Activated CD8-positive, alpha-beta memory T cell treated with anti-CD3 and anti-CD28 coated beads, Interleukin-2, amount 50 U/mL, for 24 hours (primary cell): ENCODE results near the gene FGGY.
"Not testable (repeated sequence)": the region's sequence is repeated elsewhere in the genome, so short reads cannot be mapped to it uniquely, and the experiment has no call there.

Experiments used
- DNase-seq: peaks from one replicate; pipeline ENCODE4 v3.0.0-alpha.2; 2020; ENCODE audit errors: extremely low read depth

Gene FGGY

GRCh38 chr1:59579222-59579621 lies 282.3 kb downstream of the FGGY start:
- no peak for DNase-seq

- DNase-seq: no peak
Measured at GRCh38 chr1:59580257-59580656, 283.4 kb downstream of the FGGY start.

- not testable (repeated sequence) for DNase-seq
Measured at GRCh38 chr1:59592410-59592809, 295.5 kb downstream of the FGGY start.

GRCh38 chr1:59592924-59593323 lies 296.0 kb downstream of the FGGY start:
- DNase-seq: no peak

GRCh38 chr1:59593798-59594790 lies 297.2 kb downstream of the FGGY start:
- DNase-seq: no peak

- DNase-seq: no peak
Measured at GRCh38 chr1:59595774-59596173, 298.9 kb downstream of the FGGY start.

GRCh38 chr1:59596432-59596831 lies 299.5 kb downstream of the FGGY start:
- DNase-seq: no peak

GRCh38 chr1:59596956-59597355 lies 300.1 kb downstream of the FGGY start:
- DNase-seq: no peak

- no peak for DNase-seq
Measured at GRCh38 chr1:59597420-59598119, 300.7 kb downstream of the FGGY start.

- no peak for DNase-seq
Measured at GRCh38 chr1:59598120-59598440, 301.2 kb downstream of the FGGY start.

- DNase-seq: no peak
Measured at GRCh38 chr1:59601041-59601441, 304.1 kb downstream of the FGGY start.

GRCh38 chr1:59601811-59602210 lies 304.9 kb downstream of the FGGY start:
- no peak for DNase-seq

- DNase-seq: no peak
Measured at GRCh38 chr1:59604191-59604590, 307.3 kb downstream of the FGGY start.

GRCh38 chr1:59605184-59605583 lies 308.3 kb downstream of the FGGY start:
- DNase-seq: no peak

- DNase-seq: no peak
Measured at GRCh38 chr1:59605761-59606160, 308.9 kb downstream of the FGGY start.

GRCh38 chr1:59609245-59609644 lies 312.4 kb downstream of the FGGY start:
- DNase-seq: no peak

GRCh38 chr1:59610499-59610898 lies 313.6 kb downstream of the FGGY start:
- not testable (repeated sequence) for DNase-seq

GRCh38 chr1:59617434-59617833 lies 320.5 kb downstream of the FGGY start:
- DNase-seq: no peak

GRCh38 chr1:59619557-59619956 lies 322.7 kb downstream of the FGGY start:
- DNase-seq: no peak

GRCh38 chr1:59625384-59625783 lies 328.5 kb downstream of the FGGY start:
- no peak for DNase-seq

- no peak for DNase-seq
Measured at GRCh38 chr1:59631561-59632255, 334.8 kb downstream of the FGGY start.

- DNase-seq: no peak
Measured at GRCh38 chr1:59635097-59635496, 338.2 kb downstream of the FGGY start.
